Activated naive CD4-positive, alpha-beta T cell treated with anti-CD3 and anti-CD28 coated beads for 36 hours (primary cell): ENCODE measurements around the gene EHD4. TPM values are rescaled to one million over a fixed set of nuclear protein-coding genes. Genes with fewer than 3 reads are reported as not detected.
A peak's percentile ranks its signal among the peaks of the same experiment; 100 is the strongest.

Source experiments
- CTCF ChIA-PET: fragments of 350-600 bp; sonication (Branson Sonifier 250); formaldehyde crosslinking; loops from one replicate; lab custom pipeline; 2021; ENCODE audit warnings: antibody characterized with exemption; lab: Charles Lee
- DNase-seq: peaks from one replicate; pipeline ENCODE4 v3.0.0-alpha.2; 2020
- H3K27ac Mint-ChIP-seq: one replicate; pipeline ENCODE4 v1.8.0; 2021; ENCODE audit warnings: mild to moderate bottlenecking, mixed read lengths
- H3K27me3 Mint-ChIP-seq: one replicate; pipeline ENCODE4 v1.8.0; 2021; ENCODE audit warnings: low read depth, mixed read lengths
- H3K36me3 Mint-ChIP-seq: one replicate; pipeline ENCODE4 v1.8.0; 2021; ENCODE audit warnings: low read depth, mixed read lengths
- H3K4me1 Mint-ChIP-seq: one replicate; pipeline ENCODE4 v1.8.0; 2021; ENCODE audit warnings: low read depth, mixed read lengths
- H3K4me3 Mint-ChIP-seq: one replicate; pipeline ENCODE4 v1.8.0; 2021; ENCODE audit warnings: mild to moderate bottlenecking, moderate library complexity, mixed read lengths
- H3K9me3 Mint-ChIP-seq: one replicate; pipeline ENCODE4 v1.8.0; 2021; ENCODE audit warnings: mixed read lengths
- intact Hi-C: fragments of 100-400 bp; cut with micrococcal nuclease; formaldehyde crosslinking; loops from one replicate; pipeline ENCODE4 v1.15.1; 2023
- total RNA-seq, 2 experiments: library from RNA; stranded (reverse); gene quantifications; one replicate each; pipeline ENCODE4 v1.2.3, GENCODE V29; 2021

The EHD4 gene
- total RNA-seq, 2 experiments from 2014 or later: 30.1 to 31.8 TPM

- H3K27me3 Mint-ChIP-seq: peaks cover 8% of the 10 kb centered on the region
- H3K9me3 Mint-ChIP-seq: no peaks in the 10 kb centered on the region
Observed at GRCh38 chr15:41974041-41974440, 1.7 kb upstream of the EHD4 start.

GRCh38 chr15:41971895-41972252, 483 bp downstream of the EHD4 start:
- no peak for DNase-seq
- H3K27me3 Mint-ChIP-seq: peaks cover 7% of the 10 kb centered on the region
- peak overlapping the region; percentile 93 for H3K27ac Mint-ChIP-seq
- CTCF ChIA-PET: interaction anchor here (0.5 to 2.7 kb wide), 7 partner anchors 12 to 281 kb away, joined by 3 to 24 read pairs (median 5); partner anchors contain the start of gene MAPKBP1
- H3K4me1 Mint-ChIP-seq: peaks cover 46% of the 10 kb centered on the region
- intact Hi-C loops: loop anchor here (1.0 to 5.0 kb wide), 14 partner anchors 32 to 1020 kb away; partner anchors contain the start of genes CHAC1, JMJD7, MAPKBP1 and MGA
- peak overlapping the region; percentile 88 for H3K4me3 Mint-ChIP-seq
- H3K36me3 Mint-ChIP-seq: peaks cover 13% of the 10 kb centered on the region
- no peaks in the 10 kb centered on the region for H3K9me3 Mint-ChIP-seq

More at GRCh38 chr15:41974041-41974440, 1.7 kb upstream of the EHD4 start:
- CTCF ChIA-PET: interaction anchor here (1.1 to 1.9 kb wide), 3 partner anchors 12 to 201 kb away, joined by 3 to 6 read pairs (median 3); no protein-coding TSS in a partner anchor
- intact Hi-C loops: loop anchor here (5.0 kb wide), 2 partner anchors 518 to 1022 kb away; partner anchors contain the start of genes CHAC1 and ZNF106
- no peak overlapping the region for H3K4me3 Mint-ChIP-seq
- peaks cover 27% of the 10 kb centered on the region for H3K4me1 Mint-ChIP-seq
- H3K36me3 Mint-ChIP-seq: peaks cover 6% of the 10 kb centered on the region
- no peak for DNase-seq
- no peak overlapping the region for H3K27ac Mint-ChIP-seq

- Mint-ChIP-seq H3K27ac (peak overlapping the region; percentile 93), H3K36me3 (peaks cover 13% of the 10 kb centered on the region), H3K4me3 (peak overlapping the region; percentile 88), H3K4me1 (peaks cover 49% of the 10 kb centered on the region), H3K27me3 (peaks cover 7% of the 10 kb centered on the region), H3K9me3 (no peaks in the 10 kb centered on the region)
- CTCF ChIA-PET: interaction anchor here (0.5 to 2.7 kb wide), 4 partner anchors 33 to 197 kb away, joined by 3 to 24 read pairs (median 4); partner anchors contain the start of gene MAPKBP1
- DNase-seq: peak; percentile 91
- intact Hi-C loops: loop anchor here (1.0 to 5.0 kb wide), 13 partner anchors 31 to 1019 kb away; partner anchors contain the start of genes CHAC1, JMJD7, MAPKBP1 and RPAP1
Observed at GRCh38 chr15:41971089-41971894, 1.1 kb downstream of the EHD4 start.

GRCh38 chr15:41970456-41970855, 1.9 kb downstream of the EHD4 start:
- Mint-ChIP-seq H3K4me1 (peaks cover 54% of the 10 kb centered on the region), H3K27ac (peak overlapping the region; percentile 93), H3K36me3 (peaks cover 15% of the 10 kb centered on the region), H3K9me3 (no peaks in the 10 kb centered on the region), H3K4me3 (peak overlapping the region; percentile 88), H3K27me3 (peaks cover 5% of the 10 kb centered on the region)
- CTCF ChIA-PET: interaction anchor here (0.6 to 2.7 kb wide), 6 partner anchors 19 to 476 kb away, joined by 3 to 24 read pairs (median 4); partner anchors contain the start of gene MAPKBP1
- DNase-seq: no peak
- intact Hi-C loops: loop anchor here (1.0 to 5.0 kb wide), 5 partner anchors 40 to 1018 kb away; partner anchors contain the start of genes CHAC1, RPAP1 and ZNF106

- Mint-ChIP-seq H3K4me3 (peak overlapping the region; percentile 88), H3K27me3 (peaks cover 3% of the 10 kb centered on the region), H3K4me1 (peaks cover 54% of the 10 kb centered on the region), H3K27ac (peak overlapping the region; percentile 93), H3K36me3 (peaks cover 15% of the 10 kb centered on the region), H3K9me3 (no peaks in the 10 kb centered on the region)
- intact Hi-C loops: loop anchor here (1.0 to 5.0 kb wide), 5 partner anchors 40 to 1018 kb away; partner anchors contain the start of genes CHAC1, RPAP1 and ZNF106
- CTCF ChIA-PET: interaction anchor here (0.6 to 2.7 kb wide), 6 partner anchors 19 to 1129 kb away, joined by 3 to 24 read pairs (median 4); partner anchors contain the start of gene MAPKBP1
- peak; percentile 72 for DNase-seq
Observed at GRCh38 chr15:41969851-41970431, 2.4 kb downstream of the EHD4 start.

- intact Hi-C loops: no loop called here
- peaks cover 15% of the 10 kb centered on the region for H3K36me3 Mint-ChIP-seq
- no peaks in the 10 kb centered on the region for H3K27me3 Mint-ChIP-seq
- no peak for DNase-seq
- no peak overlapping the region for H3K27ac Mint-ChIP-seq
- H3K4me3 Mint-ChIP-seq: no peak overlapping the region
- CTCF ChIA-PET: interaction anchor here (0.8 to 1.6 kb wide), 2 partner anchors 32 to 64 kb away, joined by 3 to 5 read pairs; no protein-coding TSS in a partner anchor
- no peaks in the 10 kb centered on the region for H3K9me3 Mint-ChIP-seq
- peaks cover 50% of the 10 kb centered on the region for H3K4me1 Mint-ChIP-seq
Observed at GRCh38 chr15:41968701-41969100, 3.7 kb downstream of the EHD4 start.

GRCh38 chr15:41967506-41968206, 4.7 kb downstream of the EHD4 start:
- intact Hi-C loops: no loop called here
- no peak overlapping the region for H3K27ac Mint-ChIP-seq
- peaks cover 19% of the 10 kb centered on the region for H3K36me3 Mint-ChIP-seq
- CTCF ChIA-PET: interaction anchor here (1.6 kb wide), 1 partner anchor 31 kb away, joined by 5 read pairs; no protein-coding TSS in a partner anchor
- H3K27me3 Mint-ChIP-seq: no peaks in the 10 kb centered on the region
- no peaks in the 10 kb centered on the region for H3K9me3 Mint-ChIP-seq
- DNase-seq: no peak
- H3K4me1 Mint-ChIP-seq: peaks cover 47% of the 10 kb centered on the region
- no peak overlapping the region for H3K4me3 Mint-ChIP-seq

GRCh38 chr15:41966920-41967465, 5.4 kb downstream of the EHD4 start:
- H3K27me3 Mint-ChIP-seq: no peaks in the 10 kb centered on the region
- peaks cover 20% of the 10 kb centered on the region for H3K36me3 Mint-ChIP-seq
- CTCF ChIA-PET: interaction anchor here (1.4 kb wide), 1 partner anchor 26 kb away, joined by 4 read pairs; no protein-coding TSS in a partner anchor
- no peak overlapping the region for H3K4me3 Mint-ChIP-seq
- H3K4me1 Mint-ChIP-seq: peaks cover 48% of the 10 kb centered on the region
- no peak for DNase-seq
- no peaks in the 10 kb centered on the region for H3K9me3 Mint-ChIP-seq
- H3K27ac Mint-ChIP-seq: peak overlapping the region; percentile 9
- intact Hi-C loops: no loop called here

GRCh38 chr15:41966414-41966812, 5.9 kb downstream of the EHD4 start:
- no peak for DNase-seq
- no peaks in the 10 kb centered on the region for H3K27me3 Mint-ChIP-seq
- peaks cover 52% of the 10 kb centered on the region for H3K4me1 Mint-ChIP-seq
- H3K4me3 Mint-ChIP-seq: no peak overlapping the region
- peaks cover 20% of the 10 kb centered on the region for H3K36me3 Mint-ChIP-seq
- CTCF ChIA-PET: interaction anchor here (1.4 kb wide), 1 partner anchor 26 kb away, joined by 4 read pairs; no protein-coding TSS in a partner anchor
- no peak overlapping the region for H3K27ac Mint-ChIP-seq
- intact Hi-C loops: no loop called here
- H3K9me3 Mint-ChIP-seq: no peaks in the 10 kb centered on the region

GRCh38 chr15:41965441-41966413, 6.6 kb downstream of the EHD4 start:
- peaks cover 18% of the 10 kb centered on the region for H3K36me3 Mint-ChIP-seq
- no peaks in the 10 kb centered on the region for H3K27me3 Mint-ChIP-seq
- DNase-seq: no peak
- intact Hi-C loops: no loop called here
- peaks cover 51% of the 10 kb centered on the region for H3K4me1 Mint-ChIP-seq
- H3K27ac Mint-ChIP-seq: no peak overlapping the region
- H3K4me3 Mint-ChIP-seq: no peak overlapping the region
- CTCF ChIA-PET: interaction anchor here (1.4 kb wide), 1 partner anchor 25 kb away, joined by 4 read pairs; no protein-coding TSS in a partner anchor
- no peaks in the 10 kb centered on the region for H3K9me3 Mint-ChIP-seq
